Endodermal cell (in vitro differentiated cells): Measurements from ENCODE around the gene BTBD16. TPM values are rescaled to one million over a fixed set of nuclear protein-coding genes. Genes with fewer than 3 reads are reported as not detected.

ENCODE experiments used
- DNase-seq: peaks from one replicate; pipeline ENCODE4 v3.0.0-alpha.2; 2017
- H3K27ac ChIP-seq: 2 replicates; pipeline ENCODE4 v1.5.1; 2013; ENCODE audit warnings: mild to moderate bottlenecking, low read depth, low read length, moderate library complexity
- H3K27me3 ChIP-seq: 2 replicates; pipeline ENCODE4 v1.6.1; 2013; ENCODE audit warnings: mild to moderate bottlenecking, low read length, moderate library complexity; ENCODE audit not compliant: insufficient read depth, control insufficient read depth, poor library complexity, severe bottlenecking
- H3K36me3 ChIP-seq: 2 replicates; pipeline ENCODE4 v1.7.0; 2013; ENCODE audit warnings: mild to moderate bottlenecking, low read length, moderate library complexity; ENCODE audit not compliant: control insufficient read depth, insufficient read depth
- H3K4me1 ChIP-seq: one replicate; pipeline ENCODE4 v1.7.0; 2013; ENCODE audit warnings: low read length; ENCODE audit not compliant: control insufficient read depth, insufficient read depth
- H3K4me3 ChIP-seq: 2 replicates; pipeline ENCODE4 v1.5.1; 2013; ENCODE audit warnings: mild to moderate bottlenecking, low read length, moderate library complexity
- H3K9ac ChIP-seq: 2 replicates; pipeline ENCODE4 v1.6.1; 2013; ENCODE audit warnings: mild to moderate bottlenecking, low read length, moderate library complexity; ENCODE audit not compliant: poor library complexity, severe bottlenecking; ENCODE audit errors: extremely low read depth
- H3K9me3 ChIP-seq: 2 replicates; pipeline ENCODE4 v1.6.1; 2013; ENCODE audit warnings: mild to moderate bottlenecking, low read length, moderate library complexity; ENCODE audit not compliant: control insufficient read depth
- H3K27ac Mint-ChIP-seq: 2 replicates; pipeline ENCODE4 v1.8.0; 2020; ENCODE audit warnings: mixed read lengths
- H3K27me3 Mint-ChIP-seq: 2 replicates; pipeline ENCODE4 v1.8.0; 2021; ENCODE audit warnings: mild to moderate bottlenecking, mixed read lengths; ENCODE audit not compliant: insufficient read depth
- H3K36me3 Mint-ChIP-seq: 2 replicates; pipeline ENCODE4 v1.8.0; 2020; ENCODE audit warnings: low read depth, mixed read lengths
- H3K4me1 Mint-ChIP-seq: 2 replicates; pipeline ENCODE4 v1.8.0; 2020; ENCODE audit warnings: mixed read lengths
- H3K4me3 Mint-ChIP-seq: 2 replicates; pipeline ENCODE4 v1.8.0; 2020; ENCODE audit warnings: mild to moderate bottlenecking, moderate library complexity, mixed read lengths
- H3K9me3 Mint-ChIP-seq: 2 replicates; pipeline ENCODE4 v1.8.0; 2020; ENCODE audit warnings: mild to moderate bottlenecking, mixed read lengths
- CTCF ChIP-seq: fragments of 200-600 bp; sonication (generic); conservative IDR thresholded peaks from 2 replicates; pipeline ENCODE4 v1.5.0; 2021; ENCODE audit warnings: antibody characterized with exemption, mild to moderate bottlenecking
- WGBS, 2 experiments: methylation state at CpG; one replicate each; pipeline versions ENCODE4 v1.1.5 to v1.1.7; 2013; ENCODE audit warnings: missing lambda C conversion rate in 2 of 2, mixed read lengths in 1 of 2; ENCODE audit not compliant: insufficient coverage in 1 of 2, insufficient read length in 1 of 2; 5-methylcytosine and 5-hydroxymethylcytosine counted together
- total RNA-seq, 2 donors: library from RNA; stranded (reverse); fragmentation: NEBNext Ultra II Directional in 1 of 2; extraction: Animal tissue kit (Norgen Biotek cat#: 25700) in 1 of 2; gene quantifications; 2 replicates in 1 of 2; 3 replicates in 1 of 2; pipeline ENCODE4 v1.2.1, GENCODE V29; 2021

The BTBD16 gene
- total RNA-seq, 2 donors from 2014 or later = not detected

GRCh38 chr10:122380703-122381102 lies 109.6 kb downstream of the BTBD16 start:
- H3K27ac Mint-ChIP-seq = no peak overlapping the region
- TF ChIP-seq CTCF = no peak
- no peaks in the 10 kb centered on the region for H3K9me3 Mint-ChIP-seq
- Histone ChIP-seq H3K4me3 (no peak overlapping the region), H3K36me3 (peaks cover 4% of the 10 kb centered on the region), H3K27me3 (no peaks in the 10 kb centered on the region), H3K9me3 (no peaks in the 10 kb centered on the region), H3K27ac (no peak overlapping the region), H3K9ac (no peak overlapping the region), H3K4me1 (no peaks in the 10 kb centered on the region)
- no peak for DNase-seq
- no peak overlapping the region for H3K4me3 Mint-ChIP-seq
- peaks cover 24% of the 10 kb centered on the region for H3K36me3 Mint-ChIP-seq
- 94 to 96% methylated on average over 4 of the region's 4 CpGs for WGBS, 2 experiments
- H3K4me1 Mint-ChIP-seq = peaks cover 2% of the 10 kb centered on the region
- H3K27me3 Mint-ChIP-seq = no peaks in the 10 kb centered on the region

GRCh38 chr10:122381680-122382079 lies 110.6 kb downstream of the BTBD16 start:
- no peak for TF ChIP-seq CTCF
- Mint-ChIP-seq H3K9me3 (no peaks in the 10 kb centered on the region), H3K27ac (no peak overlapping the region), H3K27me3 (no peaks in the 10 kb centered on the region), H3K4me1 (peaks cover 5% of the 10 kb centered on the region), H3K4me3 (no peak overlapping the region), H3K36me3 (peaks cover 24% of the 10 kb centered on the region)
- Histone ChIP-seq H3K4me3 (no peak overlapping the region), H3K9ac (no peak overlapping the region), H3K9me3 (no peaks in the 10 kb centered on the region), H3K4me1 (no peaks in the 10 kb centered on the region), H3K36me3 (peaks cover 4% of the 10 kb centered on the region), H3K27ac (no peak overlapping the region), H3K27me3 (no peaks in the 10 kb centered on the region)
- DNase-seq = no peak
- 67% methylated on average over 2 of the region's 2 CpGs; no CpG with 5 or more reads in 1 of the 2 experiments for WGBS, 2 experiments

GRCh38 chr10:122386514-122386913 lies 115.4 kb downstream of the BTBD16 start:
- no peaks in the 10 kb centered on the region for H3K4me1 ChIP-seq
- no peaks in the 10 kb centered on the region for H3K9me3 ChIP-seq
- H3K36me3 ChIP-seq = peaks cover 5% of the 10 kb centered on the region
- H3K4me3 ChIP-seq = no peak overlapping the region
- WGBS, 2 experiments = 91% methylated on average over 2 of the region's 2 CpGs; no CpG with 5 or more reads in 1 of the 2 experiments
- no peak overlapping the region for H3K9ac ChIP-seq
- H3K4me1 Mint-ChIP-seq = peaks cover 5% of the 10 kb centered on the region
- H3K4me3 Mint-ChIP-seq = no peak overlapping the region
- no peaks in the 10 kb centered on the region for H3K27me3 Mint-ChIP-seq
- H3K36me3 Mint-ChIP-seq = peaks cover 28% of the 10 kb centered on the region
- no peak for DNase-seq
- TF ChIP-seq CTCF = no peak
- H3K9me3 Mint-ChIP-seq = peaks cover 2% of the 10 kb centered on the region
- no peak overlapping the region for H3K27ac ChIP-seq
- no peak overlapping the region for H3K27ac Mint-ChIP-seq
- no peaks in the 10 kb centered on the region for H3K27me3 ChIP-seq
